Adrenal gland (tissue), 12 donors: ENCODE measurements around the gene PGBD5. TPM values are rescaled to one million over a fixed set of nuclear protein-coding genes. Genes with fewer than 3 reads are reported as not detected.

Experiments
- DNase-seq, 7 donors: peaks; one replicate each; pipeline ENCODE4 v3.0.0-alpha.2; 2019 to 2020
- H3K27ac ChIP-seq, 5 donors: fragments of 200-600 bp; sonication (generic) in 4 of 5; 1 replicate in 3 of 5; 2 replicates in 2 of 5; pipeline versions ENCODE4 v1.5.1 to v1.8.0; 2016 to 2020; ENCODE audit warnings: mild to moderate bottlenecking in 1 of 5
- H3K27me3 ChIP-seq: fragments of 200-600 bp; 2 replicates; pipeline ENCODE4 v1.8.0; 2021
- H3K36me3 ChIP-seq, 2 donors: fragments of 200-600 bp; replicated peaks in 1 of 2; 1 replicate in 1 of 2; 2 replicates in 1 of 2; pipeline versions ENCODE4 v1.5.1 to v1.8.0; 2018 to 2022
- H3K4me1 ChIP-seq, 2 donors: fragments of 200-600 bp; replicated peaks in 1 of 2; 1 replicate in 1 of 2; 2 replicates in 1 of 2; pipeline versions ENCODE4 v1.5.1 to v1.8.0; 2018 to 2021
- H3K4me3 ChIP-seq, 4 donors: fragments of 200-600 bp; sonication (generic) in 3 of 4; one replicate each; pipeline ENCODE4 v1.5.1; 2016 to 2018
- H3K9me3 ChIP-seq, 3 donors: fragments of 200-600 bp; sonication (generic) in 1 of 3; replicated peaks in 1 of 3; 1 replicate in 2 of 3; 2 replicates in 1 of 3; pipeline versions ENCODE4 v1.5.1 to v1.8.0; 2016 to 2021
- CTCF ChIP-seq, 6 experiments: fragments of 450-650 bp in 4 of 6; fragments of 200-600 bp in 2 of 6; sonication (generic) in 1 of 6; IDR thresholded peaks; 1 replicate in 5 of 6; 2 replicates in 1 of 6; pipeline versions ENCODE4 v1.5.1 to v1.8.0; 2016 to 2021; ENCODE audit warnings: antibody characterized with exemption in 6 of 6, mild to moderate bottlenecking in 2 of 6, moderate library complexity in 1 of 6
- POLR2A ChIP-seq, 2 donors: fragments of 450-650 bp; IDR thresholded peaks; one replicate each; pipeline ENCODE4 v1.6.1; 2017; ENCODE audit warnings: antibody characterized with exemption in 2 of 2, mild to moderate bottlenecking in 2 of 2, moderate library complexity in 1 of 2
- WGBS, 4 donors: extraction: QIAGEN DNeasy Blood & Tissue Kit in 2 of 4; methylation state at CpG; one replicate each; pipeline versions ENCODE4 v1.1.5 to v1.1.7; 2013 to 2017; 5-methylcytosine and 5-hydroxymethylcytosine counted together
- intact Hi-C, 2 donors: fragments of 100-400 bp; cut with DNase I; formaldehyde crosslinking; loops; one replicate each; pipeline versions ENCODE4 v1.14.1 to v1.15.0; 2022 to 2023
- polyA plus RNA-seq, 3 donors: library from polyadenylated mRNA; stranded (reverse); fragments of 200-250 nt in 2 of 3; fragments of 350-450 nt in 1 of 3; fragmentation: Illumina TruSeq in 1 of 3; extraction: RNeasy Lipid Tissue Mini Kit (QIAGEN cat#74804) in 1 of 3; gene quantifications; one replicate each; pipeline ENCODE4 v1.2.3, GENCODE V29; 2013 to 2014
- total RNA-seq, 9 donors: library from RNA; depleted of rRNA in 4 of 9; stranded (reverse); fragments of >200 nt in 4 of 9; fragments of 120-200 nt in 1 of 9; fragmentation: NEBNext Ultra II Directional in 1 of 9; extraction: Animal tissue kit (Norgen Biotek cat#: 25700) in 1 of 9; gene quantifications; one replicate each; pipeline versions ENCODE4 v1.1.0 to v1.2.4, GENCODE V29; 2013 to 2023
- donor health status: healthy with polysubstance abuse.
- donor health status: Bipolar disorder and iron deficiency.
- donor health status: DM: yes; HTN: yes; CAD: no.
- donor health status: DM: no; HTN: no; CAD: no.
- donor health status: DM: no; HTN: no; CAD: no.
- donor health status: DM: yes; HTN: yes; CAD: no.

Gene PGBD5
- total and polyA plus RNA-seq, 12 donors, result 1.5 to 27.9 (median 9.9) TPM

GRCh38 chr1:230268371-230269170 is 157.6 kb downstream of the PGBD5 start:
- H3K27ac ChIP-seq, result peak overlapping the region in 2 of 5 donors; percentile 4 to 35
- WGBS, 4 donors, result 79 to 87% (median 81%) methylated on average over 8 to 19 of the region's 19 CpGs
- H3K9me3 ChIP-seq, result no peaks in the 10 kb centered on the region
- no peaks in the 10 kb centered on the region for H3K27me3 ChIP-seq
- DNase-seq, result peak; percentile 41 to 76 (median 71)
- peaks cover 0 to 24% of the 10 kb centered on the region in 2 donors for H3K4me1 ChIP-seq
- TF ChIP-seq POLR2A (IDR thresholded peaks at IDR 0.05), result no peak
- TF ChIP-seq CTCF (IDR thresholded peaks at IDR 0.05), result peak; percentile 65 to 97 (median 70)
- intact Hi-C loops, result loop anchor here in 1 of 2 donors (10.0 kb wide), 1 partner anchor 54 kb away; no protein-coding TSS in a partner anchor
- peaks cover 0 to 33% of the 10 kb centered on the region in 2 donors for H3K36me3 ChIP-seq
- H3K4me3 ChIP-seq, result no peak overlapping the region

GRCh38 chr1:230267338-230268065 is 158.6 kb downstream of the PGBD5 start:
- H3K27me3 ChIP-seq, result no peaks in the 10 kb centered on the region
- peaks cover 0 to 43% of the 10 kb centered on the region in 2 donors for H3K36me3 ChIP-seq
- 92 to 96% (median 94%) methylated on average over 15 to 17 of the region's 17 CpGs for WGBS, 4 donors
- intact Hi-C loops, result loop anchor here in 1 of 2 donors (10.0 kb wide), 1 partner anchor 53 kb away; no protein-coding TSS in a partner anchor
- H3K9me3 ChIP-seq, result no peaks in the 10 kb centered on the region
- H3K4me3 ChIP-seq, result no peak overlapping the region
- peak in 1 of 7 donors; percentile 6 for DNase-seq
- no peak for TF ChIP-seq CTCF (IDR thresholded peaks at IDR 0.05)
- no peak for TF ChIP-seq POLR2A (IDR thresholded peaks at IDR 0.05)
- H3K4me1 ChIP-seq, result peaks cover 0 to 24% of the 10 kb centered on the region in 2 donors
- H3K27ac ChIP-seq, result no peak overlapping the region

DNA sequence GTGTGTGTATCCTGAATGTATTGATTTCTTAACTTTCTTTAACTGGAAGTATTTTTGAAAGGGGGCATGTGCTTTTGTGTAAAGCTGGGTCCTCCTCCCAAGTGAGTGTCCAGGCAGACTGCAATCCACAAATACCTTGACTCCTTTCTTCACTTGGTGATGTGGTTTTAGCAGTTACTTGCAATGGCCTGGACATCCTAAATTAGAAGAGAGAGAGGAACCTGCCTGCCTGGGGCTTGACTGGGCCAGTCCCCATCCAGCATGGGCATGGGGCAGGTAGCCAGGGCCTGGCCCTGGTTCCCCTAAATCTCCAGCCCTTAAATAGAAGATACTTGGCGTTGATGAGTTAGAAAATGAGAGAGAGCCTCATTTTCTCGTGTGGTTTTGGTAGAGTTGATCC is 159.7 kb downstream of the PGBD5 start:
- intact Hi-C loops, result loop anchor here in 1 of 2 donors (10.0 kb wide), 1 partner anchor 52 kb away; no protein-coding TSS in a partner anchor
- Histone ChIP-seq H3K4me1 (peaks cover 0 to 24% of the 10 kb centered on the region in 2 donors), H3K36me3 (peaks cover 0 to 54% of the 10 kb centered on the region in 2 donors), H3K4me3 (no peak overlapping the region), H3K9me3 (no peaks in the 10 kb centered on the region), H3K27ac (no peak overlapping the region), H3K27me3 (no peaks in the 10 kb centered on the region)
- 25 to 76% (median 36%) methylated on average over 2 of the region's 2 CpGs for WGBS, 4 donors
- DNase-seq, result peak in 1 of 7 donors; percentile 27
- no peak for TF ChIP-seq CTCF (IDR thresholded peaks at IDR 0.05)
